OCI-LY7 (cell line): ENCODE measurements around the gene COL6A2.

Experiments used
- EZH2phosphoT487 ChIP-seq: fragments of 200-600 bp; sonication (generic); IDR thresholded peaks from 2 replicates; pipeline ENCODE4 v1.6.1; 2018; ENCODE audit warnings: low read depth, borderline replicate concordance, mild to moderate bottlenecking, mixed run types, antibody characterized with exemption, low read length, moderate library complexity, mixed read lengths
- TF ChIP-seq, protein P1 (sequence below): fragments of 200-600 bp; sonication (generic); conservative IDR thresholded peaks from 2 replicates; pipeline ENCODE4 v1.5.1; 2014; ENCODE audit warnings: mild to moderate bottlenecking, antibody characterized with exemption, low read length, moderate library complexity, mixed read lengths

- TF ChIP-seq EZH2phosphoT487 = no peak
- TF ChIP-seq, protein P1, sequence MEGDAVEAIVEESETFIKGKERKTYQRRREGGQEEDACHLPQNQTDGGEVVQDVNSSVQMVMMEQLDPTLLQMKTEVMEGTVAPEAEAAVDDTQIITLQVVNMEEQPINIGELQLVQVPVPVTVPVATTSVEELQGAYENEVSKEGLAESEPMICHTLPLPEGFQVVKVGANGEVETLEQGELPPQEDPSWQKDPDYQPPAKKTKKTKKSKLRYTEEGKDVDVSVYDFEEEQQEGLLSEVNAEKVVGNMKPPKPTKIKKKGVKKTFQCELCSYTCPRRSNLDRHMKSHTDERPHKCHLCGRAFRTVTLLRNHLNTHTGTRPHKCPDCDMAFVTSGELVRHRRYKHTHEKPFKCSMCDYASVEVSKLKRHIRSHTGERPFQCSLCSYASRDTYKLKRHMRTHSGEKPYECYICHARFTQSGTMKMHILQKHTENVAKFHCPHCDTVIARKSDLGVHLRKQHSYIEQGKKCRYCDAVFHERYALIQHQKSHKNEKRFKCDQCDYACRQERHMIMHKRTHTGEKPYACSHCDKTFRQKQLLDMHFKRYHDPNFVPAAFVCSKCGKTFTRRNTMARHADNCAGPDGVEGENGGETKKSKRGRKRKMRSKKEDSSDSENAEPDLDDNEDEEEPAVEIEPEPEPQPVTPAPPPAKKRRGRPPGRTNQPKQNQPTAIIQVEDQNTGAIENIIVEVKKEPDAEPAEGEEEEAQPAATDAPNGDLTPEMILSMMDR = no peak
Observed at GRCh38 chr21:46064870-46065214, 33.1 kb upstream of the COL6A2 start.
